H1 (cell line): ENCODE measurements around the gene GJB1.

Experiments used
- CBX5 ChIP-seq: fragments of 300-800, 300-1000 bp; sonication (generic); IDR thresholded peaks from 2 replicates; pipeline ENCODE4 v1.7.1; 2016; ENCODE audit warnings: antibody characterized with exemption, low read length, low read depth
- POLR2A ChIP-seq, 2 experiments: IDR thresholded peaks; 1 replicate in 1 of 2; 2 replicates in 1 of 2; pipeline ENCODE4 v1.6.1; 2011; ENCODE audit warnings: low read depth in 2 of 2, low read length in 2 of 2, mild to moderate bottlenecking in 2 of 2; ENCODE audit errors: control extremely low read depth in 1 of 2
- RXRA ChIP-seq: IDR thresholded peaks from 2 replicates; pipeline ENCODE4 v1.6.1; 2011; ENCODE audit warnings: low read depth, mild to moderate bottlenecking, low read length, moderate library complexity; ENCODE audit not compliant: insufficient read depth

DNA sequence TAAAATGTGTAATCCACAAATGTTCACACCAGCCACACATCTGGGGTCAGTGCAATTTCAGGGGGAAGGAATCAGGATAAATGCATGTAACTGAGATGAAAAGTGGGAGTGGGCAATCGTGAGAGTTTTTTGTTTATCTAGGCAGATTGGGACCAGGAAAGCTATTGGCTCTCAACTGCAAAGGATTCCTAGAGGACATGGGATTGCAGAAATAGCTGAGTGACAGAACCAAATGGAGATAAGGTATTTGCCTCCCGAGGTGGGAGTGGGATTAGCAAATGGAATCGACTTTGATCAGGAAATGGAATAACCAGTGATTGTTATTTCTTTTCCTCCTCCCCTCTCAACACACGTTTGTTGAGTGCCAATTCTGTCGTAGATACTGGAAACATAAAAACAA lies 38.9 kb upstream of the GJB1 start:
- TF ChIP-seq CBX5 (no peak), POLR2A (IDR thresholded peaks at IDR 0.05; ENCODE audit: control extremely low read depth in 1 of 2, low read depth in 2 of 2, low read length in 2 of 2) (no peak), RXRA (no peak)
